HG03520 (cell line): Measurements from ENCODE around the gene TTC39A.
"Not testable (repeated sequence)": the region's sequence is repeated elsewhere in the genome, so short reads cannot be mapped to it uniquely, and the experiment has no call there.

Experiments used
- ATAC-seq: cut with Tn5 transposase; IDR thresholded peaks from one replicate; pipeline ENCODE4 v1.9.1; 2021; ENCODE audit warnings: mild to moderate bottlenecking, moderate library complexity; ENCODE audit not compliant: unreplicated experiment

TTC39A gene

DNA sequence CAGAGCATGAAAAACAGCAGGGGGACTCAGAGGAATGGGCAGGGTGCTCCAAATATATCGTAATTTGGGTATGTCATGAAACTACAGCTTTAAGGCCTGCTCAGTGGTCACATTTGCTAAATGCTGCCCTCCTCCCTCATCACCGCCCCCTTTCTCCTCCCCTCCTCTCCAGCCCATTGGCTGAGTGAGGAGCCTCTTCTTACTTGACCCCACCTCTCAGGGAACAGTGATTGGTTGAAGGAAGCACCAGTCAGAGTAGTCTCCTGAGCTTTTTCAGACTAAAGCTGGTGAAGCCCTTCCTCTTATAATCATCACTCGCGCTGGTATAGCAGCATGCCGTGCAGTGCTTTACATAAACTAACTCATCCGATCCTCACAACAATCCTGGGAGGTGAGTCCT, 10.0 kb upstream of the TTC39A start:
- ATAC-seq, result no peak

DNA sequence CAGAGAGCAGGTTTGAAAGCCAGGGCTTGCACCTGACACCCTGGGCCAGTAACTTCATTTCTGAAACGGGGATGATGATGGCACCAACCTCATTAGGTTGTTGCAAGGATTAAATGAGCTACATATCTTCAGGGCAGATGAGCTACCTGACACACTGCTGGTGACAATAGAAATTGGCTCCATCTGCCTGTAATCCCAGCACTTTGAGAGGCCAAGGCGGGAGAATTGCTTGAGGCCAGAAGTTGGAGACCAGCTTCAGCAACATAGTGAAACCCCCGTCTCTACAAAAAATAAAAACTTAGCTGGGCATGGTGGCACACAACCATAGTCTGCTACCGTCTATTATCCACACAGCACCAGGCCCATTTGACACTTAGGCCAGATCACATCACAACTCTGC, 6.3 kb upstream of the TTC39A start:
- ATAC-seq, result no peak

DNA sequence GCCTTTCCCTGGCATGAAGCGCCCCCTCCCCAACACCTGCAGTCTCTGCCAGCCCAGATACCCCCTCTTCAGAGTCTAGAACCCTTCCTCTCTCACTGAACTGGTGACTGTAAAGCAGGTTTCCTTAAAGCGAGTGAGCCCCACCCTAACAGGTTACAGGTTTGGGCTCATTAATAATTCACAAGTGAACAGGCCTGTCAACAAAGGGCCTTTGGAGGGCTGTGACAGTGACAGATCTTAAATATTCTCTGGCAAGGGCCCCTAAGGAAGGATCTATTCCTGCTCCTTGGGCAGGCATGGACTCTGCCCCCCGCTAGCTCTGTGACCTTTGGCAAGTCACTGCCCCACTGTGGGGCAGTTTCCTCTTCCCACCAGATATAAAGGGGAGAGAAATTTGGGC, 5.6 kb upstream of the TTC39A start:
- no peak for ATAC-seq

DNA sequence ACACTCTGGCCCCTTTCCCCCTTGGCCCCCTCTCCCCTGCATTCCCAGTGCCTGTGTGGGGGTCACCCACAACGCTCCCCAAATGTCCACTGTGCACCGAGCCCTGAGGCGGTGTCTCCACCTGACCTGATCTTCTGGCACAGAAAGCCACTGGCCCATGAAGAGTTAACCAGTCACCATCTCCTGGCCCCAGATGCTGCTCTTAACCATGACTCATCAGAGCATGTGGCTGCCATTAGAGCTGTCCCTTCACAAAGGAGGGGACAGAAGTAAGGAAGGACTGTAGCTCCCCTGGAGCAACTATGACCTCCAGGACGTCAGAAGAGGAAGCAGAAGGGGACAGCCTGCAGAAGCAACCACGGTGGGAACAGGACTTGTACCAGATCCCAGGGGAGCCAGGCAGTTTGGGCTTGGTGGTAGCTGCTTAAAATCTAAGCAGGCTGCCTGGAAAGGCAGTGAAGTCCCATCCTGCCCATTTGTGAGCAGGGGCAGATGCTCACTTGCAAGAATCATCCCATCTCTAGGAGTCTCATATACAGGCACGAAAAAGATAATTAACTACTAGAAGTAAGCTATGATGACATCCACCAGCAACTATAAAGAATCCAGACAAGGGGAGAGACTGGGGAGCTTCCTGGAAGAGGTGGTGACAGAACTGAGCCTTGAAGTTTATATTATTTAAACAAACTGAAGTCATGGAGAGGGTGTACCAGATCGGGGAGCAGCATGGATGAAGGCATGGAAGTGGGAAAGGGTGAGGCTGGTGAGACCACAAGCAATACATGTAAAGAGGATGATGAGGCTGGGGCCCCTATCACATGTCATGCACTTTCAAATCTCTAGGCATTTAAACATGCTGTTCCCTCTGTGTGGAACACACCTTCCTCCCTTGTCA, 1.1 kb upstream of the TTC39A start:
- ATAC-seq, result no peak

GRCh38 chr1:51329443-51330325, 678 bp downstream of the TTC39A start:
- ATAC-seq, result no peak

DNA sequence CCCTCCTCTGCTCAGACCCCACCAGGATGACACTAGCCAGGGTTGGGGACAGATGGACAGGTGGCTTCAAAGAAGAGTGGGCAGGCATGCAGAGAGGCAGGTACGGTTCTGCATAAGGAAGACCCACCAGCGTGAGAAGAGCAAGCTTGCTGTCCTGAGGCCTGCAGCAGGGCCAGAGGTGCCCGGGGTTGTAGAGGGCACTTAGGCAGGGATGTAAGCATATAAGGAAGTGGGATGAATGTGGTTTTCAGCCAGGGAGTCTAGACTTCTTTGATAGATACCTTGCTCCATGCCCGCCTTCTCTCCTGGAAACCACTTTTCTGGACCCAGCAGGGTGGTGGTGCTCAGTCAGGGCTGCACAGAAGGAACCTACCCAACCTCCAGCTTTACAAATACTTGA, 1.4 kb downstream of the TTC39A start:
- no peak for ATAC-seq

GRCh38 chr1:51328279-51328678, 2.1 kb downstream of the TTC39A start:
- no peak for ATAC-seq

GRCh38 chr1:51327386-51327785, 3.0 kb downstream of the TTC39A start:
- ATAC-seq, result no peak

DNA sequence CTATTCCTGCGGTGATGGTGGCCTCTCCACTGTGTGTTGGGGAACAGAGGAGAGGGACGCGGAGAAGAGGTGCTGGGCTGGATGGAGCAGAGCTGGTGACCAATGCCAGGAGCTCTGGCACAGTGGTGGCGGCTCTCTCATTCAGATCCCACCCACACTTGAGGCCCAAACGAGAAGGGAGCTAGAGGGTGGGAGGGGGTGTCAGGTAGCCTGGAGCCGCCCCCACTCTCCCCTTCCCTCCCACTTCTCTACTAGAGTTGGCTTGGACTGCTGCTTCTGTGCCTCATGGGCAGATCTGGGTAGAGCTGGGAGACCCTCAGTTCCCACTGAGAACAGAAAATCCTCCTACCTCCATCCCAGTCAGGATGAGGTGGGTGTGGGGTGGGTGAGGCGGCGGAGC, 3.5 kb downstream of the TTC39A start:
- ATAC-seq, result no peak

DNA sequence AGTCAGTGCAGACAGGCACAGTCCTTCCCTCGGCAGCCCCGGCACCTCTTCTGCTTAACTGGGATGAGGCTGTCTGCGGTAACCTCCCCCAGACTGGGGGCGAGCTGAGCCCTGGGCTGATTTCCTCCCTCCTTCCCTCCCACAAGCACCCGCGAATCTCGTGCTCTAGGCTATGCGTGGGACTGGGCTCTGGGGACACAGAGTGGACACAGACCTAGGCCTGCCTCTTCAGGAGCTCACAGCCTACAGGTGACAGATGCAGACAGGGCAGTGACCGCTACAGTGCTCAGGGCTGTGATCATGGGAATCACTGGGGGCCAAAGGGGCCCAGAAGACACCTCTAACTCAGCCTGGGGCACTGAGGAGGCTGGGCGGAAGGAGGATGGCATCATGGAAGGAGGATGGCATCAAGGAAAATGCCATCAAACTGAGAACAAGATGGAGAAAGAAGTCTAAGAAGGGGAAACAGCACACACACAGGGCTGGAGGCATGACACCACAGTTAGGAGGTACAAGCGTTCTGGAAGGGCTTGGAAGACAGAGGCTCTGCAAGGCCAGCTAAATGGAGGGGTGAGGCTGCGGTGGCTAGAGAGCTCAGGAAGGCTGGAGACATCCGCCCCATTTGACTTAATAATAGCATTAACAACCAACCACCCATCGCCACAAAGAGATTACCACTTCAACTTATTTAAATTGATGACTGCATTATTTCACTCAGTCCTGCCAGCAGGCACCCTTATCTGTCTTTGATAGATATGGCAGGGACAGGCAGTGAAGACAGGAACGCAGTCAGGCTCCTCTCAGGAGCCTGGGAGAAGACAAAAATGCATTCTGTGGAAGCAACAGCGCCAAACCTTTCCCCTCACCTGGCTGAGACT, 4.2 kb downstream of the TTC39A start:
- ATAC-seq, result no peak

GRCh38 chr1:51325391-51325790, 5.0 kb downstream of the TTC39A start:
- ATAC-seq, result no peak

- ATAC-seq, result not testable (repeated sequence)
These were observed 5.4 kb downstream of the TTC39A start for GRCh38 chr1:51325011-51325385.

DNA sequence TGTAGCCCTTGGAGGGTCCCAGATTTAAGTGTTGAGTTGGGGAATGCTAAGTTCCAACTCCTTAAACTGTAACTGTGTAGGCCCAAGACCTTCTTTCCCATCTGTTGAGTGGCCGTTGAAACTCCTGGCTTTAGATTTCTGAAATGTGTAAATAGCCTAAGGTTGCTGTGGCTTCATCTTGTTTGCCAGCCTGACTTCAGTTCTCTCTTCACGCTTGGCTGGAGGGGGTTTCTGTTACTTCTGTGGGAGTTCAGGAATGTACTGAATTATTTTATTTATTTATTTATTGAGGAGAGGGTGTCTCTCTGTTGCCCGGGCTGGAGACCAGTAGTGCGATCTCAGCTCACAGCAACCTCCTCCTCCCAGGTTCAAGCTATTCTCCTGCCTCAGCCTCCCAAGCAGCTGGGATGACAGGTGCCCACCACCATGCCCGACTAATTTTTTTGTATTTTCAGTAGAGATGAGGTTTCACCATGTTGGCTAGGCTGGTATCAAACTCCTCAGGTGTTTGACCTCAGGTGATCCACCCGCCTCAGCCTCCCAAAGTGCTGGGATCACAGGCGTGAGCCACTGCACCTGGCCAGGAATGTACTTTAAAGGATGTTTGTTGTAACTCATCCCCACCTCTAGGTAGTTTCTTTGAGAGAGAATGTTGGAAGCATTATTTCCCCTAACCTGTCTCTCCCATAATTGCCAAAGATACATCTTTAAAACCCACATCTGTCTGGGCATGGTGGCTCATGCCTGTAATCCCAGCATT, 5.9 kb downstream of the TTC39A start:
- ATAC-seq, result no peak

GRCh38 chr1:51323778-51324177, 6.6 kb downstream of the TTC39A start:
- no peak for ATAC-seq

DNA sequence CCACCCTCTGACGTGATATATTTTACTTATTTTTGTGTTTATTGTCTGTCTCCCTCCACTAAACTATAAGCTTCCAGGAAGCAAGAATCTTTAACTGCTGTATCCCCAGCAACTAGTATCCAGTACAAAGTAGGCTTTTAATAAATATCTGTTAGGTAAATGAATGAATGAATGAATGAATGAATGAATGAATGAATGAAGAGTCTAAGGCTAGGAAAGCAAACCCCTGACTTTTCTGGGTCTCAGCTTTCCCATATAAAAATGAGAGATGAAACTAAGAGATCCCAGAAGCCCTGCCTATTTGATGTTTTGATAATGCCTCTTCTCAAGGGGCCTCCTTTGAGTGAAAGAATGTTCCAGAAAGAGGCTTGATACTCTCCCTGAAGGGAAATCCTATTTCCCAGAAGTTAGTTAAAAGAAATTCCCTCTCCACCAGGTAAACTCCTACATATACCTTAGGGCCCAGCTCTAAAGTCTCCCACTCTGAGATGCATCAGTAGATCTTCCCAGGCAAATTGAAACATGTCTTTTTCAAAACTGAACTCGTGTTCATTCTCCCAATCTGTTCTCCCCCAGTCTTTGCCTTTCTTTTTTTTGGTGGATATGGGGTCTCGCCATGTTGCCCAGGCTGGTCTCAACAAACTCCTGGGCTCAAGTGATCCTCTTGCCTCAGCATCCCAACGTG, 7.8 kb downstream of the TTC39A start:
- no peak for ATAC-seq

GRCh38 chr1:51321924-51322280, 8.5 kb downstream of the TTC39A start:
- ATAC-seq, result no peak

- no peak for ATAC-seq
These were observed 9.1 kb downstream of the TTC39A start for GRCh38 chr1:51320967-51321923.

- ATAC-seq, result no peak
These were observed 12.6 kb downstream of the TTC39A start for GRCh38 chr1:51317798-51318197.

GRCh38 chr1:51316846-51317120, 13.6 kb downstream of the TTC39A start:
- no peak for ATAC-seq
